Stimulated activated naive CD4-positive, alpha-beta T cell treated with Interleukin-2 at 50 U/mL for 16 hours (primary cell): ENCODE measurements around the gene TTC1.
"Not testable (repeated sequence)": the region's sequence is repeated elsewhere in the genome, so short reads cannot be mapped to it uniquely, and the experiment has no call there.

Source experiments
- DNase-seq: peaks from one replicate; lab custom pipeline; 2025; lab: John Stamatoyannopoulos, UW

TTC1 gene

GRCh38 chr5:160040471-160040835 is 31.5 kb downstream of the TTC1 start:
- no peak for DNase-seq

GRCh38 chr5:160042671-160043070 is 33.7 kb downstream of the TTC1 start:
- DNase-seq: no peak

DNA sequence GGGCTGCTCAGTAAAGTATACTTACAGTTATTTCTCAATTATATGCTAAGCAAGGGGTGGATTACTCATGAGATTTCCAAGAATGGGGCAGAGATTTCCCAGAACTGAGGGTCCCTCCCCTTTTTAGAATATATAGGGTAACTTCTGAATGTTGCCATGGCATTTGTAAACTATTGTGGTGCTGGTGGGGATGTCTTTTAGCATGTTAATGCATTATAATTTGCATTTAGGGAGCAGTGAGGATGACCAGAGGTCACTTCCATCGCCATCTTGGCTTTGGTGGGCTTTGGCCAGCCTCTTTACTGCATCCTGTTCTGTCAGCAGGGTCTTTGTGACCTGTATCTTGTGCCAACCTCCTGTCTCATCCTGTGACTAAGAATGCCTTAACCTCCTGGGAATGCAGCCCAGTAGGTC is 35.5 kb downstream of the TTC1 start:
- no peak for DNase-seq

DNA sequence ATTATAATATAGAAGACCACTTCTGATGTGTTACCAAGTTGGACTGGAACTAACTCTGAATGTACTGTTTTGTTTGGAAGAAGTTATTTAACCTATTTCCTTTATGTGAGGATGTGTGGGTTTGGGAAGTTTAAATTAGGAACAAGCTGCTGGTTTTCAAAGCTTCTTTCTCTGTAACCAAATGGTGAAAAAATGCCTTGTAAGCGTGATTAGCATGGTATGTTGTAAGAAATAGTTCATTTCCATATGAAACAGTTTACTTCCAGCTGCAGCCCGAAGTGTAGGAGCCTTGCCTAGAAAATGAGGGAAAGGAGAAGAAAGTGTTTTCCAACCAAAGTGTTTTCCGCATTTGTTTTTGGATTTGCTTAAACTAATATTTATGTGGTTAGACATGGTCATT is 36.0 kb downstream of the TTC1 start:
- DNase-seq: no peak

DNA sequence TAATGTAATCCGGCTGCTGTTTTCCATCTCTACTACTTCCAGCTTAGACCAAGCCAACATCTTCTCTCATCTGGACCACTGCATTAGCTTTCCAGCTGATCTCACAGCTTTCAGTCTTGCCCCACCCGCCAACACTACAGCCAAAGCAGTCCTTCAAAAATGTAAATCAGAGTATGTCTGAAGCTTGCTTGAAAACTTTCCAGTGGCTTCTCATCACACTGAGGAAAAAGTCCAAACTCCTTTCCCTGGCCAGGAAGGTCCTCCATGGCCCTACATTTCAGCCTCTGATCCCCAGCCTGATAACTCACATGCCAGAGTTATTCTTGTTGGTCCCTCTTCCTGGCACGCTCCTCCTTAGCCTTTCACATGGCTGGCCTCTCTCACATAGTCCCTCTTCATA is 38.5 kb downstream of the TTC1 start:
- DNase-seq: no peak

GRCh38 chr5:160048131-160048530 is 39.2 kb downstream of the TTC1 start:
- no peak for DNase-seq

- DNase-seq: no peak
Measured at GRCh38 chr5:160049099-160049498, 40.2 kb downstream of the TTC1 start.

- no peak for DNase-seq
Measured at GRCh38 chr5:160054047-160054446, 45.1 kb downstream of the TTC1 start.

- DNase-seq: no peak
Measured at GRCh38 chr5:160054831-160055230, 45.9 kb downstream of the TTC1 start.

- DNase-seq: no peak
Measured at GRCh38 chr5:160057256-160057655, 48.3 kb downstream of the TTC1 start.

- DNase-seq: no peak
Measured at GRCh38 chr5:160060001-160060400, 51.1 kb downstream of the TTC1 start.

- DNase-seq: no peak
Measured at GRCh38 chr5:160061770-160062169, 52.8 kb downstream of the TTC1 start.

DNA sequence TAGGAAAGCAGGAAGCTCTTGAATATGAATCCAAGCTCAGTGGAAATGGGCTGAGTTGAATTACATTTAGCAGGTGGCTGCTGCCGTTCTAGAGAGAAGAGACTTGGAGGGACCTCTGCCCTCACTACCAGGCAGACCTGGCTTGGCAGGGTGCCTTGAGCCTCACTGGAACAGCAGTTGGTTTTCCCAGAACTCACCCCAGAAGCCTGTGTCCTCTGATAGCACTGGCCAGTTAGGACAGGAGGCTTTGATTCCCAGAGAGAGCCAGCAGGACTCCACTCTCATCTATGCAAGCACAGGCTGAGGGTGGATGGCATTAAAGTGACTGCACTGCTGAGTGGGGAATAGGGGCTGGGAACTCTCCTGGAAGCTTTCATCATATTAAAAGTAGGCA is 55.5 kb downstream of the TTC1 start:
- DNase-seq: no peak

DNA sequence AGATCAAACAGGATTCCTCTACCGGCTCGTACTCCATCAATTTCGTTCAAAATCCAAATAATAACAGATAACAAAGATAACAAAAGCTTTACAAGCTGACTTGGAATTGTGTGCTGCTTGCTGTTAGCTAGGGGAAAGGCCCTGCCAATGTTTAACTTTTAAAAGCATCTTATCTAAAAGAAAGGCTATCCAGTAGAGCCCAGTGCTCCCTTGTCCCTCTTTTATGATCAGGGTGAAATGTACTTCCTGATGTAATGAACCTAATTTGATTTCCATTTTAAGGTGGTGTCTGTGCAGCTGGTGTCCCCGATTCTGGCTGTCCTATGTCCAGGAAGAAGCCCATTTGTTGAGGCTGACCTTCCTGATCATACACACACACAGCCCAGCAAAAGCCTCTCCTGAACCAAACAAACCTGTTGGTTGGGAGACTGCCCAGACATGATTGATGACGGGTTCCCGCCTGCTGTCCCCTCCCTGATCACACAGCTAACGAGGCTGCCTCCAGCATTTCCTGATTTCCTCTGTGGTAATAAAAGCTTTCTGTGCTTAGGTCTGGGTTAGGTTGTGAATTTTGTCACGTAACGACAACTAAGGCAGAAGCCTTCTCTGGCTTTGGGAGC is 56.2 kb downstream of the TTC1 start:
- DNase-seq: no peak

DNA sequence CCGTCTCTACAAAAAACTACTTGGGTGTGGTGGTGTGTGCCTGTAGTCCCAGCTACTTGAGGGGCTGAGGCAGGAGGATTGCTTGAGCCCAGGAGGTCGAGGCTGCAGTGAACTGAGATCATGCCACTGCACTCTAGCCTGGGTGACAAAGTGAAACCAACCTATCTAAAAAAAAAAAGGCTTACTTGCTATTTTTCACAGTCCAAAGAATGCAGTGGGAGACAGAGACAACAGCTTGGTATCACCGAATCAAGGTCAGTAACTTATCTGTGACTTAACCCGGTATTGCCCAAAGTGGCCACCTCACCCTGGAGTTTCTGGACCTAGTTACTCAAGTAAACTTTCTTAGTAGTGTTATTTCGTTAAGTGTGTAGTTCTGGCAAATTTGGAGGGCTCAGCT is 60.2 kb downstream of the TTC1 start:
- not testable (repeated sequence) for DNase-seq

- DNase-seq: no peak
Measured at GRCh38 chr5:160071516-160071915, 62.6 kb downstream of the TTC1 start.

DNA sequence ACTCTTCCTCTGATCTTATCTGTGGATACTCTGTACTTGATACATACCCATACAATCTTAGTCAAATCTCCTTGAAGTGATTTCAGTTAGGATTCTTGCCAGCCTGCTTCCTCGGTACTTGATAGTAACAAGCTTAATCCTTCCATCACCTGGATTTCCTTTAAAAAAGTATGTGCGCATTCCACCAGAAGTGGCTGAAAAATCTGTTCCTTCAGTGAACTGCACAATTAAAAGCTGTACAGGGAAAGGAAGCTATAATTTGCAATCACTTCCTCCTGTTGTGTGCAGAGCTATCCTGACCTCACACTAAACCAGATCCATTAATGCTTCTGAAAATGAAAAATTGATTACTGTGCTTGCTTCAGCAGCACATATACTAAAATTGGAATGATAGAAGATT is 63.0 kb downstream of the TTC1 start:
- no peak for DNase-seq

DNA sequence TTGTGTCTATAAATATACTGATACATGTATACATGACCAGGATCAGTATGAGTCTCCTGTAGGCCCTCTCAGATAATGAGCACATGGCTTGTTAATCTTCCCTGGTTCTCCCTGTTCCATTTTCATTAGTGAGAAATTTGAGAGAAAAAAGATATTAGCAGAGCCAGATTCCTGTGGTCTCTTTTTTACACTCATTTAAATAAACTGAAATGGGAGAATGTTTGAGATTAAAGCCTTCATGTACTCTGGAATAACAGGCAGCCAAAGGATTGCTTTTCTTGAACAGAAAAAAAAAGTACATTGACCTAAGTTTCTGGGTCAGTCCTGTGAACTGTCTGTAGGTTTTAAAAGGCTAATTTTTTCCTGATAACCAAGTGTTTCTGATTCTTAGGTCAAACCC is 66.1 kb downstream of the TTC1 start:
- no peak for DNase-seq

- DNase-seq: no peak
Measured at GRCh38 chr5:160076997-160077396, 68.1 kb downstream of the TTC1 start.

GRCh38 chr5:160079753-160080152 is 70.8 kb downstream of the TTC1 start:
- DNase-seq: no peak

DNA sequence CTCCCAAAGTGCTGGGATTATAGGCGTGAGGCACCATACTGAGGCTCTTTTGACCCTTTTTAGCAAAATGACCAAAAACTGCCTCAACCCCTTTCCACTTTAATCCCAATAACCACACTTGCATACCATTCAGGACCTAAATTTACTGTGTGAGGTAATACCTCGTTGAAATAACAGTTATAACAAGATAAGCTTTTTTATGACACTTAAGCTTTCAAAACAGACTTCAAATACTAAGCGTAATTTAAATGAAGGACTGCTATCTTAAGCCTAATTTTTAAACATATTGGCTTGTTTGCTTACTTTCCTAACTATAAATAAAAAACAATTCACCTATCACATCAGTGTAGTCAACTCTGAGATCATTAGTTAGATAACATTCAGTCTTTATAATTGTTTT is 72.6 kb downstream of the TTC1 start:
- no peak for DNase-seq

DNA sequence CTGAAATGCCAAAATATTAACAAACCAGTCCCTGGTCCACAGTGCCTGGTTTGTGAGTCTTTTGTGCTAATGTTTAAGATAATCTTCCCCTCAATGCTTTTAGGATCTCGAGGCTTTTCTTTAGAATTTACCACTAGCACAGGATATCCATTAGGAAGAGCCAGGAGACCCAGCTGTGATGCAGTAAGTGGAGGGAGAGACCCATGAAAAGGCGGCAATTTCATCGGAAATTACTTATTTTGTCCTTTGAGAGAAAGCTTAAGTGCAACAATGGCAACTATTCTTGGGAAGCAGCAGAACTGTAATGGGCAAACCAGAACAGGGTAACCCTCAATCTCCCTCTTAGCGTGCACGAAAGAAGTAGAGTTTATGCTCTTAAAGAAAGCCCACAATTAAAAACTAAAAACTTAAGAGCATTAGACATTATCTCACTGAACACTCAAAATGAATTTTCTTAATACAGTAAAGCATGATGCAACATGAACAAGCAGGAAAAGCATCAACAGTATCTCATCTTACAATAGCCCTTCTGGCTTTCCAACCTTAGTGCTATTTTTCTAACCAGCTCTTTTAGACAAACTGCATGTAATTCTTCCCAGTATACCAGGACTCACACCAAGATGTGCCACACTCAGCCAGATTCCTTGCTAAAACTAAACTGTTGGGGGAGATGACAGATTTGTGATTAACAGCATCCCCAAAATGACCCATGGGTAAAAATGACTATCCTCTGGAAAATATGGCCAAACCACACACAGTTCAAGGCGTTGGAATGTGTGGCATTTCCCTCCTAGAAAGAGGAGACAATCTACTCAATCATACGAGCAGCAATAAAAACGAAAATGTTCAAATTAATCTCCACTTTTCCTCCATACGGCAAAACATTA is 73.9 kb downstream of the TTC1 start:
- no peak for DNase-seq

GRCh38 chr5:160083501-160083900 is 74.6 kb downstream of the TTC1 start:
- DNase-seq: no peak

GRCh38 chr5:160084144-160084543 is 75.2 kb downstream of the TTC1 start:
- DNase-seq: no peak
